ENCODE results near the gene AZIN2. TPM values are rescaled to one million over a fixed set of nuclear protein-coding genes. Genes with fewer than 3 reads are reported as not detected.

AZIN2 gene
- total and polyA plus RNA-seq, 2 of the 13 experiments (the other 11 are each of a cell fraction or from before 2014, with no cell fraction given): 1.7 to 3.5 TPM

DNA sequence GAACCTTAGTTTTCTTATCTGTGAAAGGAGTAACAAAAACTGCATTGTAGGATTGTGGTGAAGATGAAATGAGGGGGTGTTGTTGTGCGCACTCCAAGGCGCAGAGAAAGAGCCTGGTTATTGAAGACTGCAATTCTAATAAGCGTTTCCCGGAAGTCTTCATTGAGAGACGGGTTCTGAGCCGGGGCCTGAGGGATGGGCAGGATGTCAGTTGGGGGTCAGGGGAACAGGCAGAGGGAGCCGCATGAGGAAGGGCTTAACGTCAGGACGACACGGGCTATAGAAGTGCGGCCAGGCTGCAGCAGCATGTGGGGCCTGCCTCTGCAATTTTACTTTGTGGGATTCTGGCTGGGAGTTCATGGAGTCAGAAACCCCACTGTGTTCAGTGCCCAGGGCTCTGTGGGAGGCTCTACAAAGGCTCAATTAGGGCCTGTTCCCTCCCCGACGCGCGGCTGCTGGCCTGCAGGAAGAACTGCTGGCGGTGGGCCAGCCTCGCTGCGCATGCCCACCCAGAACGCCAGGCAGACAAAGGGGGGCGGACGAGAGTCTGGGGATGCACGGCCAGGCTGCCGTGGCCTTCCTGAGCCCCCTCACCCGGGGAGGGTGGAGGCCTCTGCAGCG, 80.2 kb downstream of the AZIN2 start:
- Histone ChIP-seq H3K79me2 (ENCODE audit: insufficient read depth, low read length) (no peaks in the 10 kb centered on the region), H3K36me3 (replicated peaks in 1 of 2; ENCODE audit: control insufficient read depth in 1 of 2, insufficient read depth in 2 of 2, low read length in 2 of 2) (no peaks in the 10 kb centered on the region), H3K27me3 (ENCODE audit: control insufficient read depth in 1 of 2, insufficient read depth in 2 of 2, low read length in 2 of 2) (no peaks in the 10 kb centered on the region), H2AFZ (ENCODE audit: low read length) (no peak overlapping the region), H3K27ac (ENCODE audit: extremely low read length, insufficient read depth, low read length) (no peak overlapping the region), H3K4me1 (ENCODE audit: insufficient read depth, low read length) (peaks cover 4% of the 10 kb centered on the region), H4K20me1 (ENCODE audit: insufficient read depth, low read length) (no peaks in the 10 kb centered on the region), H3K4me3 (replicated peaks in 1 of 3; ENCODE audit: insufficient read depth in 1 of 3, low read depth in 2 of 3, low read length in 3 of 3) (no peak overlapping the region), H3K9ac (ENCODE audit: insufficient read depth, low read depth, low read length) (no peak overlapping the region), H3K4me2 (ENCODE audit: low read depth, low read length) (no peak overlapping the region), H3K9me3 (ENCODE audit: low read length) (no peaks in the 10 kb centered on the region)
- ATAC-seq (no peak), DNase-seq (ENCODE audit: low spot score) (no peak), FAIRE-seq (no peak)
- ChIA-PET POLR2A (no interaction called here), CTCF (ENCODE audit: low intra/inter-chr PET ratio, low total read pairs) (no interaction called here)
- in situ Hi-C loops (cut with HindIII; ENCODE audit: extremely low pct_ligation_motif_present, low pct_unique_long_range_greater_than_20kb) (no loop called here), intact Hi-C loops (cut with micrococcal nuclease; ENCODE audit: unreplicated experiment) (no loop called here)
- TF ChIP-seq ZNF383 (CRISPR knock-in tag; IDR thresholded peaks at IDR 0.05; ENCODE audit: borderline replicate concordance) (no peak), ZNF563 (CRISPR knock-in tag; IDR thresholded peaks at IDR 0.05) (no peak), ZNF17 (CRISPR knock-in tag; IDR thresholded peaks at IDR 0.05) (no peak), ZNF234 (CRISPR knock-in tag; conservative IDR thresholded peaks at IDR 0.05) (no peak), ZNF652 (CRISPR knock-in tag; IDR thresholded peaks at IDR 0.05; ENCODE audit: borderline replicate concordance, low read depth) (no peak), RAD21 (CRISPR knock-in tag; IDR thresholded peaks at IDR 0.05) (no peak), FOXC1 (CRISPR knock-in tag; IDR thresholded peaks at IDR 0.05; ENCODE audit: borderline replicate concordance) (no peak), NKX3-1 (CRISPR knock-in tag; IDR thresholded peaks at IDR 0.05) (no peak), MATR3 (CRISPR knock-in tag; IDR thresholded peaks at IDR 0.05) (no peak), ZNF570 (CRISPR knock-in tag; IDR thresholded peaks at IDR 0.05; ENCODE audit: borderline replicate concordance) (no peak), SMAD3 (CRISPR knock-in tag; IDR thresholded peaks at IDR 0.05) (no peak), HDAC1 (CRISPR knock-in tag; IDR thresholded peaks at IDR 0.05) (no peak)
- TF ChIP-seq, protein P1, sequence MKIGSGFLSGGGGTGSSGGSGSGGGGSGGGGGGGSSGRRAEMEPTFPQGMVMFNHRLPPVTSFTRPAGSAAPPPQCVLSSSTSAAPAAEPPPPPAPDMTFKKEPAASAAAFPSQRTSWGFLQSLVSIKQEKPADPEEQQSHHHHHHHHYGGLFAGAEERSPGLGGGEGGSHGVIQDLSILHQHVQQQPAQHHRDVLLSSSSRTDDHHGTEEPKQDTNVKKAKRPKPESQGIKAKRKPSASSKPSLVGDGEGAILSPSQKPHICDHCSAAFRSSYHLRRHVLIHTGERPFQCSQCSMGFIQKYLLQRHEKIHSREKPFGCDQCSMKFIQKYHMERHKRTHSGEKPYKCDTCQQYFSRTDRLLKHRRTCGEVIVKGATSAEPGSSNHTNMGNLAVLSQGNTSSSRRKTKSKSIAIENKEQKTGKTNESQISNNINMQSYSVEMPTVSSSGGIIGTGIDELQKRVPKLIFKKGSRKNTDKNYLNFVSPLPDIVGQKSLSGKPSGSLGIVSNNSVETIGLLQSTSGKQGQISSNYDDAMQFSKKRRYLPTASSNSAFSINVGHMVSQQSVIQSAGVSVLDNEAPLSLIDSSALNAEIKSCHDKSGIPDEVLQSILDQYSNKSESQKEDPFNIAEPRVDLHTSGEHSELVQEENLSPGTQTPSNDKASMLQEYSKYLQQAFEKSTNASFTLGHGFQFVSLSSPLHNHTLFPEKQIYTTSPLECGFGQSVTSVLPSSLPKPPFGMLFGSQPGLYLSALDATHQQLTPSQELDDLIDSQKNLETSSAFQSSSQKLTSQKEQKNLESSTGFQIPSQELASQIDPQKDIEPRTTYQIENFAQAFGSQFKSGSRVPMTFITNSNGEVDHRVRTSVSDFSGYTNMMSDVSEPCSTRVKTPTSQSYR (CRISPR knock-in tag; IDR thresholded peaks at IDR 0.05; ENCODE audit: borderline replicate concordance): no peak
- TF ChIP-seq, protein P2, sequence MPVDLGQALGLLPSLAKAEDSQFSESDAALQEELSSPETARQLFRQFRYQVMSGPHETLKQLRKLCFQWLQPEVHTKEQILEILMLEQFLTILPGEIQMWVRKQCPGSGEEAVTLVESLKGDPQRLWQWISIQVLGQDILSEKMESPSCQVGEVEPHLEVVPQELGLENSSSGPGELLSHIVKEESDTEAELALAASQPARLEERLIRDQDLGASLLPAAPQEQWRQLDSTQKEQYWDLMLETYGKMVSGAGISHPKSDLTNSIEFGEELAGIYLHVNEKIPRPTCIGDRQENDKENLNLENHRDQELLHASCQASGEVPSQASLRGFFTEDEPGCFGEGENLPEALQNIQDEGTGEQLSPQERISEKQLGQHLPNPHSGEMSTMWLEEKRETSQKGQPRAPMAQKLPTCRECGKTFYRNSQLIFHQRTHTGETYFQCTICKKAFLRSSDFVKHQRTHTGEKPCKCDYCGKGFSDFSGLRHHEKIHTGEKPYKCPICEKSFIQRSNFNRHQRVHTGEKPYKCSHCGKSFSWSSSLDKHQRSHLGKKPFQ (CRISPR knock-in tag; IDR thresholded peaks at IDR 0.05; ENCODE audit: insufficient replicate concordance): no peak
- TF ChIP-seq, protein P3, sequence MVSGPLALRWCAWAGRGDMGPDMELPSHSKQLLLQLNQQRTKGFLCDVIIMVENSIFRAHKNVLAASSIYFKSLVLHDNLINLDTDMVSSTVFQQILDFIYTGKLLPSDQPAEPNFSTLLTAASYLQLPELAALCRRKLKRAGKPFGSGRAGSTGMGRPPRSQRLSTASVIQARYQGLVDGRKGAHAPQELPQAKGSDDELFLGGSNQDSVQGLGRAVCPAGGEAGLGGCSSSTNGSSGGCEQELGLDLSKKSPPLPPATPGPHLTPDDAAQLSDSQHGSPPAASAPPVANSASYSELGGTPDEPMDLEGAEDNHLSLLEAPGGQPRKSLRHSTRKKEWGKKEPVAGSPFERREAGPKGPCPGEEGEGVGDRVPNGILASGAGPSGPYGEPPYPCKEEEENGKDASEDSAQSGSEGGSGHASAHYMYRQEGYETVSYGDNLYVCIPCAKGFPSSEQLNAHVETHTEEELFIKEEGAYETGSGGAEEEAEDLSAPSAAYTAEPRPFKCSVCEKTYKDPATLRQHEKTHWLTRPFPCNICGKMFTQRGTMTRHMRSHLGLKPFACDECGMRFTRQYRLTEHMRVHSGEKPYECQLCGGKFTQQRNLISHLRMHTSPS (CRISPR knock-in tag; IDR thresholded peaks at IDR 0.05; ENCODE audit: low read depth): no peak
- WGBS (ENCODE audit: low lambda C conversion rate): 96% methylated on average over 11 of the region's 25 CpGs
- BruUV-seq (replicated peaks): no TSS peak

Data from HepG2 (cell line).